ENCODE results near the gene CDH20. TPM values are rescaled to one million over a fixed set of nuclear protein-coding genes. Genes with fewer than 3 reads are reported as not detected.

CDH20 gene
- total RNA-seq, 3 donors from 2014 or later = not detected

DNA sequence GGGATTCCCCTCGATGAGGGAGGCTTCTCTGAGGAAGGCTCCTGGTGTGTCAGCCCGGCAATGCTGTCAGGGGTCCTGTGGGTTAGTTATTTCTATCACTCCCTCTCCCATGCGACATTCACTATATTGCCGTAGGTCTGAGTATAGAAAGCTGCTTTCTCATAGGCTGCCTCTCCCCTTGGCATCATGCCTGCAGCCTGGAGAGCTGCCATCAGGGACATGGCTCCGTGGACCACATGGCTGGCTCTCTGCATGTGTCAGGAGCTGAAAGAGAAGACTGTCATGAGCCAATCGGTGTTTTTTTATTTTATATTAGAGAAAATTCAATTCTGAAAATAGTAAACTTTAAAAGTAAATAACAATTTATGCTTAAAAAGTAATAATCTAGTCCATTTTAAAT lies 198.0 kb downstream of the CDH20 start:
- DNase-seq (no peak), ATAC-seq (no peak)
- intact Hi-C loops (cut with DNase I, micrococcal nuclease) = no loop called here
- no peaks in the 10 kb centered on the region for H3K36me3 ChIP-seq (ENCODE audit: low read depth)
- no peak for TF ChIP-seq CTCF (IDR thresholded peaks at IDR 0.05)
- H3K4me3 ChIP-seq = no peak overlapping the region
- no peaks in the 10 kb centered on the region for H3K9me3 ChIP-seq
- no peaks in the 10 kb centered on the region for H3K4me1 ChIP-seq (ENCODE audit: low read depth)

GRCh38 chr18:61531891-61532290 lies 198.7 kb downstream of the CDH20 start:
- no peak for TF ChIP-seq CTCF (IDR thresholded peaks at IDR 0.05)
- ATAC-seq (no peak), DNase-seq (no peak)
- H3K36me3 ChIP-seq (ENCODE audit: low read depth) = no peaks in the 10 kb centered on the region
- intact Hi-C loops (cut with DNase I, micrococcal nuclease) = no loop called here
- H3K4me3 ChIP-seq = no peak overlapping the region
- no peaks in the 10 kb centered on the region for H3K4me1 ChIP-seq (ENCODE audit: low read depth)
- no peaks in the 10 kb centered on the region for H3K9me3 ChIP-seq

- no peak for DNase-seq
- Histone ChIP-seq H3K36me3 (ENCODE audit: low read depth) (no peaks in the 10 kb centered on the region), H3K4me1 (ENCODE audit: low read depth) (no peaks in the 10 kb centered on the region), H3K9me3 (no peaks in the 10 kb centered on the region), H3K4me3 (no peak overlapping the region)
- TF ChIP-seq CTCF (IDR thresholded peaks at IDR 0.05) = no peak
- intact Hi-C loops (cut with DNase I, micrococcal nuclease) = no loop called here
- ATAC-seq = no peak
Measured at GRCh38 chr18:61535401-61535800, 202.2 kb downstream of the CDH20 start.

DNA sequence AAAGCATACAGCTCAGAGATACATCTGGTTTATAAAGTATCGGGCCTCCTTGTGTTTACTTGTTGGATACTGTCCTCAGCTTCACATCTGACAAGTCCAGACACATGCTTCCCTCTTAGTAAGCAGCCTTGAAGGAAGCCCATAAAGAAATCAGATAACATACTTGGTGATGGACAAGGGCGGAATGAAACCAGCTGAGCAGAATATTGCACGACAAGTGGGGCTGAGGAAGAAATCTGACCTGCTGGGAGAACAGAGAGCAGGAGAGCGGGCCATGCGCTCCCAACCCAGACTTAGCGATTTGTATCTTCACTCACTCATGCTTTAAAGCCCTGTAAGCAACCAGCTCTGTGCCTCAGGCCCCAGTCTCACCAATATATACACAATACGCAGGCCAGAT lies 208.4 kb downstream of the CDH20 start:
- Histone ChIP-seq H3K9me3 (no peaks in the 10 kb centered on the region), H3K36me3 (ENCODE audit: low read depth) (no peaks in the 10 kb centered on the region)
- no peak for ATAC-seq

GRCh38 chr18:61542596-61542995 lies 209.4 kb downstream of the CDH20 start:
- ATAC-seq = no peak
- intact Hi-C loops (cut with DNase I, micrococcal nuclease) = no loop called here

More for the DNA sequence above, 208.4 kb downstream of the CDH20 start:
- TF ChIP-seq CTCF (IDR thresholded peaks at IDR 0.05) = no peak
- no peak for DNase-seq
- H3K4me1 ChIP-seq (ENCODE audit: low read depth) = no peaks in the 10 kb centered on the region
- no peak overlapping the region for H3K4me3 ChIP-seq
- intact Hi-C loops (cut with DNase I, micrococcal nuclease) = no loop called here

More at GRCh38 chr18:61542596-61542995, 209.4 kb downstream of the CDH20 start:
- no peak for TF ChIP-seq CTCF (IDR thresholded peaks at IDR 0.05)
- no peaks in the 10 kb centered on the region for H3K36me3 ChIP-seq (ENCODE audit: low read depth)
- H3K9me3 ChIP-seq = no peaks in the 10 kb centered on the region
- H3K4me1 ChIP-seq (ENCODE audit: low read depth) = no peaks in the 10 kb centered on the region
- no peak overlapping the region for H3K4me3 ChIP-seq
- no peak for DNase-seq
